ENCODE results near the gene FNBP1. TPM values are rescaled to one million over a fixed set of nuclear protein-coding genes. Genes with fewer than 3 reads are reported as not detected.

Gene FNBP1
- total and polyA plus RNA-seq, 2 of the 13 experiments (the other 11 are each of a cell fraction or from before 2014, with no cell fraction given) = 5.4 to 19.5 TPM

GRCh38 chr9:129864991-129865647 lies 177.9 kb downstream of the FNBP1 start:
- no peak for ATAC-seq
- no peaks in the 10 kb centered on the region for H3K79me2 ChIP-seq (ENCODE audit: insufficient read depth, low read length)
- no peaks in the 10 kb centered on the region for H4K20me1 ChIP-seq (ENCODE audit: insufficient read depth, low read length)
- no peaks in the 10 kb centered on the region for H3K27me3 ChIP-seq (ENCODE audit: control insufficient read depth in 1 of 2, insufficient read depth in 2 of 2, low read length in 2 of 2)
- H3K36me3 ChIP-seq (replicated peaks in 1 of 2; ENCODE audit: control insufficient read depth in 1 of 2, insufficient read depth in 2 of 2, low read length in 2 of 2) = peaks cover 2 to 3% of the 10 kb centered on the region in 2 experiments; a peak in 1 of 5 replicates
- ChIA-PET CTCF (ENCODE audit: low intra/inter-chr PET ratio, low total read pairs) (no interaction called here), POLR2A (no interaction called here)
- H3K4me1 ChIP-seq (ENCODE audit: insufficient read depth, low read length) = no peaks in the 10 kb centered on the region
- WGBS (ENCODE audit: low lambda C conversion rate) = 66% methylated on average over 7 of the region's 11 CpGs
- TF ChIP-seq ZNF256 (CRISPR knock-in tag; conservative IDR thresholded peaks at IDR 0.05) (no peak), ZNF749 (CRISPR knock-in tag; IDR thresholded peaks at IDR 0.05; ENCODE audit: borderline replicate concordance) (no peak), AFF4 (CRISPR knock-in tag; IDR thresholded peaks at IDR 0.05) (no peak), NFE2L2 (IDR thresholded peaks at IDR 0.05; ENCODE audit: low read length) (peak; percentile 33; the same call in 1 of the 2 replicates), ETV6 (CRISPR knock-in tag; conservative IDR thresholded peaks at IDR 0.05) (no peak), TCF7L2 (IDR thresholded peaks at IDR 0.05; ENCODE audit: low read depth, low read length) (no peak), STAT5B (CRISPR knock-in tag; IDR thresholded peaks at IDR 0.05) (no peak), ZNF629 (CRISPR knock-in tag; conservative IDR thresholded peaks at IDR 0.05) (peak; percentile 81), TGIF2 (CRISPR knock-in tag; IDR thresholded peaks at IDR 0.05) (no peak), CEBPB (IDR thresholded peaks at IDR 0.05; ENCODE audit: borderline replicate concordance, low read depth, low read length) (no peak), ZBTB7B (CRISPR knock-in tag; IDR thresholded peaks at IDR 0.05) (no peak)
- TF ChIP-seq, protein P1, sequence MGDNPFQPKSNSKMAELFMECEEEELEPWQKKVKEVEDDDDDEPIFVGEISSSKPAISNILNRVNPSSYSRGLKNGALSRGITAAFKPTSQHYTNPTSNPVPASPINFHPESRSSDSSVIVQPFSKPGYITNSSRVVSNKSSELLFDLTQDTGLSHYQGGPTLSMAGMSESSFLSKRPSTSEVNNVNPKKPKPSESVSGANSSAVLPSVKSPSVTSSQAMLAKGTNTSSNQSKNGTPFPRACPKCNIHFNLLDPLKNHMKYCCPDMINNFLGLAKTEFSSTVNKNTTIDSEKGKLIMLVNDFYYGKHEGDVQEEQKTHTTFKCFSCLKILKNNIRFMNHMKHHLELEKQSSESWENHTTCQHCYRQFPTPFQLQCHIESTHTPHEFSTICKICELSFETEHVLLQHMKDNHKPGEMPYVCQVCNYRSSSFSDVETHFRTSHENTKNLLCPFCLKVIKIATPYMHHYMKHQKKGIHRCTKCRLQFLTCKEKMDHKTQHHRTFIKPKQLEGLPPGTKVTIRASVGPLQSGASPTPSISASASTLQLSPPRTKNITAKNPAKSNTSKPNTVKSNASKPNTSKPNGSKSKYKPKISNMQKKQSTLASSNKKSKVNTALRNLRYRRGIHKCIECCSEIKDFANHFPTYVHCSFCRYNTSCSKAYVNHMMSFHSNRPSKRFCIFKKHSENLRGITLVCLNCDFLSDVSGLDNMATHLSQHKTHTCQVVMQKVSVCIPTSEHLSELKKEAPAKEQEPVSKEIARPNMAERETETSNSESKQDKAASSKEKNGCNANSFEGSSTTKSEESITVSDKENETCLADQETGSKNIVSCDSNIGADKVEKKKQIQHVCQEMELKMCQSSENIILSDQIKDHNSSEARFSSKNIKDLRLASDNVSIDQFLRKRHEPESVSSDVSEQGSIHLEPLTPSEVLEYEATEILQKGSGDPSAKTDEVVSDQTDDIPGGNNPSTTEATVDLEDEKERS (CRISPR knock-in tag; IDR thresholded peaks at IDR 0.05) = no peak
- in situ Hi-C loops (cut with HindIII; ENCODE audit: extremely low pct_ligation_motif_present, low pct_unique_long_range_greater_than_20kb) (no loop called here), intact Hi-C loops (cut with micrococcal nuclease; ENCODE audit: unreplicated experiment) (no loop called here)
- BruUV-seq (replicated peaks) = no TSS peak
- no peak for FAIRE-seq
- DNase-seq (ENCODE audit: low spot score) = no peak
- H2AFZ ChIP-seq (ENCODE audit: low read length) = no peak overlapping the region
- H3K4me3 ChIP-seq (replicated peaks in 1 of 3; ENCODE audit: insufficient read depth in 1 of 3, low read depth in 2 of 3, low read length in 3 of 3) = no peak overlapping the region
- no peak overlapping the region for H3K9ac ChIP-seq (ENCODE audit: insufficient read depth, low read depth, low read length)
- H3K4me2 ChIP-seq (ENCODE audit: low read depth, low read length) = no peak overlapping the region
- no peak overlapping the region for H3K27ac ChIP-seq (ENCODE audit: extremely low read length, insufficient read depth, low read length)
- no peaks in the 10 kb centered on the region for H3K9me3 ChIP-seq (ENCODE audit: low read length)
